GM21529 (cell line): ENCODE data around the gene FLNB.
"Not testable (repeated sequence)": the region's sequence is repeated elsewhere in the genome, so short reads cannot be mapped to it uniquely, and the experiment has no call there.

Source experiments
- ATAC-seq: cut with Tn5 transposase; IDR thresholded peaks from one replicate; pipeline ENCODE4 v1.9.1; 2021; ENCODE audit not compliant: unreplicated experiment

Gene FLNB

GRCh38 chr3:58049143-58049785 is 41.0 kb downstream of the FLNB start:
- no peak for ATAC-seq

GRCh38 chr3:58051196-58051595 is 43.0 kb downstream of the FLNB start:
- no peak for ATAC-seq

- ATAC-seq = not testable (repeated sequence)
Measured at GRCh38 chr3:58051658-58052261, 43.5 kb downstream of the FLNB start.

- no peak for ATAC-seq
Measured at GRCh38 chr3:58052373-58053273, 44.4 kb downstream of the FLNB start.

GRCh38 chr3:58054652-58055051 is 46.4 kb downstream of the FLNB start:
- ATAC-seq = no peak

GRCh38 chr3:58055314-58055713 is 47.1 kb downstream of the FLNB start:
- no peak for ATAC-seq

GRCh38 chr3:58055891-58056290 is 47.7 kb downstream of the FLNB start:
- ATAC-seq = not testable (repeated sequence)

GRCh38 chr3:58058361-58059263 is 50.4 kb downstream of the FLNB start:
- ATAC-seq = no peak

- ATAC-seq = no peak
Measured at GRCh38 chr3:58059349-58060321, 51.4 kb downstream of the FLNB start.

GRCh38 chr3:58062472-58062871 is 54.2 kb downstream of the FLNB start:
- ATAC-seq = no peak

GRCh38 chr3:58063022-58063815 is 55.0 kb downstream of the FLNB start:
- no peak for ATAC-seq

GRCh38 chr3:58064923-58065638 is 56.9 kb downstream of the FLNB start:
- ATAC-seq = no peak

GRCh38 chr3:58065700-58066167 is 57.5 kb downstream of the FLNB start:
- ATAC-seq = no peak

- no peak for ATAC-seq
Measured at GRCh38 chr3:58066842-58067241, 58.6 kb downstream of the FLNB start.

GRCh38 chr3:58068122-58068809 is 60.0 kb downstream of the FLNB start:
- no peak for ATAC-seq

- no peak for ATAC-seq
Measured at GRCh38 chr3:58071480-58071971, 63.3 kb downstream of the FLNB start.

GRCh38 chr3:58072052-58072762 is 64.0 kb downstream of the FLNB start:
- ATAC-seq = no peak
